ENCODE measurements around the gene FBXL14.

FBXL14 gene

GRCh38 chr12:1553536-1553935, 40.8 kb downstream of the FBXL14 start:
- no peak overlapping the region for H3K4me2 ChIP-seq (ENCODE audit: low read depth, low read length, poor library complexity, severe bottlenecking)
- no peaks in the 10 kb centered on the region for H3K79me2 ChIP-seq (ENCODE audit: insufficient read depth, low read length)
- H2AFZ ChIP-seq (ENCODE audit: low read depth, low read length, severe bottlenecking) = no peak overlapping the region
- H3F3A ChIP-seq (ENCODE audit: insufficient read depth) = no peaks in the 10 kb centered on the region
- H4K20me1 ChIP-seq (ENCODE audit: low read depth, low read length) = no peaks in the 10 kb centered on the region
- H3K27ac ChIP-seq (ENCODE audit: low read depth, low read length) = no peak overlapping the region
- H3K9me2 ChIP-seq (replicated peaks; ENCODE audit: insufficient read depth, low read length) = no peaks in the 10 kb centered on the region
- no peaks in the 10 kb centered on the region for H3K36me3 ChIP-seq (ENCODE audit: low read length)
- H3K4me3 ChIP-seq (ENCODE audit: insufficient read depth, low read length, poor library complexity, severe bottlenecking) = no peak overlapping the region
- H3K9ac ChIP-seq (ENCODE audit: low read length) = no peak overlapping the region
- TF ChIP-seq CTCF (IDR thresholded peaks at IDR 0.05; ENCODE audit: insufficient read depth, low read length, poor library complexity, severe bottlenecking) (no peak), EZH2phosphoT487 (conservative IDR thresholded peaks at IDR 0.05; ENCODE audit: low read length) (no peak)
- no peaks in the 10 kb centered on the region for H3K27me3 ChIP-seq (ENCODE audit: low read length)
- no peaks in the 10 kb centered on the region for H3K9me3 ChIP-seq (ENCODE audit: insufficient read depth, low read length)

- Histone ChIP-seq H4K20me1 (ENCODE audit: low read depth, low read length) (no peaks in the 10 kb centered on the region), H3K4me2 (ENCODE audit: low read depth, low read length, poor library complexity, severe bottlenecking) (no peak overlapping the region), H3K4me3 (ENCODE audit: insufficient read depth, low read length, poor library complexity, severe bottlenecking) (no peak overlapping the region), H2AFZ (ENCODE audit: low read depth, low read length, severe bottlenecking) (no peak overlapping the region), H3F3A (ENCODE audit: insufficient read depth) (no peaks in the 10 kb centered on the region), H3K79me2 (ENCODE audit: insufficient read depth, low read length) (no peaks in the 10 kb centered on the region), H3K9ac (ENCODE audit: low read length) (no peak overlapping the region), H3K27me3 (ENCODE audit: low read length) (no peaks in the 10 kb centered on the region), H3K27ac (ENCODE audit: low read depth, low read length) (no peak overlapping the region), H3K9me3 (ENCODE audit: insufficient read depth, low read length) (no peaks in the 10 kb centered on the region), H3K36me3 (ENCODE audit: low read length) (no peaks in the 10 kb centered on the region), H3K9me2 (replicated peaks; ENCODE audit: insufficient read depth, low read length) (no peaks in the 10 kb centered on the region)
- TF ChIP-seq CTCF (IDR thresholded peaks at IDR 0.05; ENCODE audit: insufficient read depth, low read length, poor library complexity, severe bottlenecking) = no peak
- no peak for TF ChIP-seq EZH2phosphoT487 (conservative IDR thresholded peaks at IDR 0.05; ENCODE audit: low read length)
These were observed 41.4 kb downstream of the FBXL14 start for GRCh38 chr12:1552911-1553491.

- Histone ChIP-seq H3K9ac (ENCODE audit: low read length) (no peak overlapping the region), H3K79me2 (ENCODE audit: insufficient read depth, low read length) (no peaks in the 10 kb centered on the region), H3K36me3 (ENCODE audit: low read length) (no peaks in the 10 kb centered on the region), H2AFZ (ENCODE audit: low read depth, low read length, severe bottlenecking) (no peak overlapping the region), H3K9me3 (ENCODE audit: insufficient read depth, low read length) (no peaks in the 10 kb centered on the region), H3F3A (ENCODE audit: insufficient read depth) (no peaks in the 10 kb centered on the region), H4K20me1 (ENCODE audit: low read depth, low read length) (no peaks in the 10 kb centered on the region), H3K27ac (ENCODE audit: low read depth, low read length) (no peak overlapping the region), H3K9me2 (replicated peaks; ENCODE audit: insufficient read depth, low read length) (no peaks in the 10 kb centered on the region), H3K4me3 (ENCODE audit: insufficient read depth, low read length, poor library complexity, severe bottlenecking) (no peak overlapping the region), H3K27me3 (ENCODE audit: low read length) (no peaks in the 10 kb centered on the region), H3K4me2 (ENCODE audit: low read depth, low read length, poor library complexity, severe bottlenecking) (no peak overlapping the region)
- TF ChIP-seq CTCF (IDR thresholded peaks at IDR 0.05; ENCODE audit: insufficient read depth, low read length, poor library complexity, severe bottlenecking) (no peak), EZH2phosphoT487 (conservative IDR thresholded peaks at IDR 0.05; ENCODE audit: low read length) (no peak)
These were observed 42.2 kb downstream of the FBXL14 start for GRCh38 chr12:1552171-1552570.

Measured in SU-DHL-6 (cell line).